Mesothelial cell of epicardium (in vitro differentiated cells): ENCODE measurements around the gene HMGN1. TPM values are rescaled to one million over a fixed set of nuclear protein-coding genes. Genes with fewer than 3 reads are reported as not detected.

Experiments
- DNase-seq, 2 experiments: peaks; one replicate each; pipeline ENCODE4 v3.0.0; 2021; ENCODE audit warnings: low spot score in 2 of 2; ENCODE audit not compliant: unreplicated experiment in 2 of 2
- H3K27ac Mint-ChIP-seq: 2 replicates; pipeline ENCODE4 v1.8.0; 2021; ENCODE audit warnings: mixed read lengths
- H3K27me3 Mint-ChIP-seq: 2 replicates; pipeline ENCODE4 v1.8.0; 2021; ENCODE audit warnings: low read depth, mixed read lengths
- H3K36me3 Mint-ChIP-seq: 2 replicates; pipeline ENCODE4 v1.8.0; 2021; ENCODE audit warnings: mixed read lengths
- H3K4me1 Mint-ChIP-seq: 2 replicates; pipeline ENCODE4 v1.8.0; 2021; ENCODE audit warnings: mixed read lengths
- H3K4me3 Mint-ChIP-seq: 2 replicates; pipeline ENCODE4 v1.8.0; 2021; ENCODE audit warnings: mild to moderate bottlenecking, moderate library complexity, mixed read lengths
- H3K9me3 Mint-ChIP-seq: 2 replicates; pipeline ENCODE4 v1.8.0; 2021; ENCODE audit warnings: mixed read lengths
- total RNA-seq: library from RNA; stranded (reverse); gene quantifications from 3 replicates; pipeline ENCODE4 v1.2.1, GENCODE V29; 2021
- TF ChIP-seq, protein P1 (sequence below): fragments of 200-600 bp; sonication (generic); IDR thresholded peaks from one replicate; pipeline ENCODE4 v1.5.0; 2021; ENCODE audit warnings: antibody characterized with exemption; ENCODE audit not compliant: unreplicated experiment

The HMGN1 gene
- total RNA-seq, 1 donor from 2014 or later, result 459 TPM

DNA sequence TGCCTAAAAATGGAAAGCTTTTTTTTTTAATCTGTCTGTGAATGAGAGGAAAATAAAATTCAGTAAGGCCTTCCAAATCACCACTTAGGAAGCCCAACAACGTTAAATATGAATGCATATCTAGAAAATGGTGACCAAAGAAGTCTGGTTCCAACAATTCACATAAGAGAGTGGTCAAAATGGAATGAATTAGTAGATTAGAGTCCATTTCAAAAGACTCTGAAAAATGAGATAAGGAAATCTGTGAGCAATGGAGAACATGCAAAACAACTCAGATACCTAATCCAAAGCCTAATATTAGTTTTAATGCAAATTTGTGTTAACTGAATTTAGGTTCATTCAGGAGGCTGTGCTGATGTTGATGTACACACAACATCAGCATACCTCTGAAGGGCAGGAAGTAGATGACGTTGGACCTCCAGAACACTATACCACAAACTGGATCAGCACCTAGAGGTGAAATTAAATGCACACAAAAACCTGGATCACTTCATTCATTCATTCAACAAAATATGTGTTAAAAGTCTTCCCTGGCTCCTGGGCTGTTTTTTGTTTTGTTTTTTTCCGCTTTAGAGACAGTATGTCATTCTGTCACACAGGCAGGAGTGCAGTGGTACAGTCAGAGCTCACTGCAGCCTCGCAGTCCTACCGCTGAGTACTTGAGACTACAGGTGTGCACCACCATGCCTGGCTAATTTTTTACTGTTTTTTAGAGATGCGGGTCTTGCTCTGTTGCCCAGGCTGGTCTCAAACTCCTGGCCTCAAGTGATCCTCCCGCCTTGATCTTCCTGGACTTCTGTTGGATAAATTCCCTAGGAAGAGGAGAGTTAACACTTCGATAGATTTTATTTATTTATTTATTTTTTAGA, 30.6 kb downstream of the HMGN1 start:
- no peak overlapping the region for H3K4me3 Mint-ChIP-seq
- H3K4me1 Mint-ChIP-seq, result peaks cover 25% of the 10 kb centered on the region
- no peak for DNase-seq
- TF ChIP-seq, protein P1, sequence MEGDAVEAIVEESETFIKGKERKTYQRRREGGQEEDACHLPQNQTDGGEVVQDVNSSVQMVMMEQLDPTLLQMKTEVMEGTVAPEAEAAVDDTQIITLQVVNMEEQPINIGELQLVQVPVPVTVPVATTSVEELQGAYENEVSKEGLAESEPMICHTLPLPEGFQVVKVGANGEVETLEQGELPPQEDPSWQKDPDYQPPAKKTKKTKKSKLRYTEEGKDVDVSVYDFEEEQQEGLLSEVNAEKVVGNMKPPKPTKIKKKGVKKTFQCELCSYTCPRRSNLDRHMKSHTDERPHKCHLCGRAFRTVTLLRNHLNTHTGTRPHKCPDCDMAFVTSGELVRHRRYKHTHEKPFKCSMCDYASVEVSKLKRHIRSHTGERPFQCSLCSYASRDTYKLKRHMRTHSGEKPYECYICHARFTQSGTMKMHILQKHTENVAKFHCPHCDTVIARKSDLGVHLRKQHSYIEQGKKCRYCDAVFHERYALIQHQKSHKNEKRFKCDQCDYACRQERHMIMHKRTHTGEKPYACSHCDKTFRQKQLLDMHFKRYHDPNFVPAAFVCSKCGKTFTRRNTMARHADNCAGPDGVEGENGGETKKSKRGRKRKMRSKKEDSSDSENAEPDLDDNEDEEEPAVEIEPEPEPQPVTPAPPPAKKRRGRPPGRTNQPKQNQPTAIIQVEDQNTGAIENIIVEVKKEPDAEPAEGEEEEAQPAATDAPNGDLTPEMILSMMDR, result no peak
- H3K27me3 Mint-ChIP-seq, result no peaks in the 10 kb centered on the region
- H3K9me3 Mint-ChIP-seq, result no peaks in the 10 kb centered on the region
- no peaks in the 10 kb centered on the region for H3K36me3 Mint-ChIP-seq
- no peak overlapping the region for H3K27ac Mint-ChIP-seq

DNA sequence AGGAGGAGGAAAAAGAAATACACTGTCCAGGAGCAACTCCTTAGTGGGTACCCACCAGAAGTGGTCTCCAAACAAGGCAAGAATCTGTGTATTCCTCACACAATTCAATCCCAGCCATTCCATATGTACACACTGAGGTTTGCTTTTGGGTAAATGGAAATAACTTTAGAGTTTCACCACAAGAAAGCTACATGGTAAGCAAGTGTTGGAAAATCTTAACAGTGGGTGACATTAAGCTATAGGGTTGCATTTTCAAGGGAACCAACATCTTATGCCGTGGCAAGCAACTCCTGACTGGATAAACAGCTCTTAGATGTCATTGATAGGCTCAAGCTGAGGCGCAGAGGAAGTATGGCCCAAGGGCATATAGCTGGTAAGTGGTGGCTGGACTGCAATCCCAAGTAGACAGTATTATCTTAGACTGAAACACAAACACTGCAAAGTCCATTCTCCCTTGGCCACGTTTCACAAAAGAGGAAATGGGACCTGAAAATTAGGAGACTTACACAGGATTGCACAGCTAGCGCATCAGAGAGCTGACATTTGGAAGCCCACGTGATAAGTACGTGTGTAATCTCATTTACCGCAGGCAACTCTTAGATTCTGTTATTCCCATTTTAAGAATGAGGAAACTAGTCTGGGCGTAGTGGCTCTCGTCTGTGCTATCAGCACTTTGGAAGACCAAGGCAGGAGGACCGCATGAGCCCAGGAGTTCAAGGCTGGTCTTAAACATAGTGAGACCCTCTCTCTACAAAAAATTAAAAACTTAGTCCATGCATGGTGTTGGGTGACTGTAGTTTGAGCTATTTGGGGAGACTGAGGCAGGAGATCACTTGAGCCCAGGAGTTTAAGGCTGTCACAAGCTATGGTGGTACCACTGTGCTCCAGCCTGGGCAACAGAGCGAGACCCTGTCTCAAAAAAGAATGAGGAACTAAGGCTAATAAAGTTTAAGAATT, 31.5 kb downstream of the HMGN1 start:
- Mint-ChIP-seq H3K36me3 (no peaks in the 10 kb centered on the region), H3K4me3 (no peak overlapping the region), H3K4me1 (peaks cover 25% of the 10 kb centered on the region), H3K27ac (no peak overlapping the region), H3K9me3 (no peaks in the 10 kb centered on the region), H3K27me3 (no peaks in the 10 kb centered on the region)
- TF ChIP-seq, protein P1, result no peak
- DNase-seq, result no peak

DNA sequence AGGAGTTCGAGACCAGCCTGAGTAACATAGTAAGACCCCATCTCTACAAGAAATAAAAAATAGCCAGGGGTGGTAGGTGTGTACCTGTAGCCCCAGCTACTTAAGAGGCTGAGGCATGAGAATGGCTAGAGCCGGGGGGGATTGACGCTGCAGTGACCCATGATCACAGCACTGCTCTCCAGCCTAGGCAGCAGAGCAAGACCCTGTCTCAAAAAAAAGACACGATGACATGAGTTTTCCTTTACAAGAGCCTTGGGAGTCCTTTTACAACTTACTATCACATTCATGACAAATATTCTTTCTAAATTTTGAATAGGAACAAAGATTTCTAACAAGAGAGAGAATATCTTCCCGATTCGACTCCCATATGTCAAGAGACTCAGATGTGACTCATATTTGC, 32.2 kb downstream of the HMGN1 start:
- Mint-ChIP-seq H3K9me3 (no peaks in the 10 kb centered on the region), H3K4me1 (peaks cover 29% of the 10 kb centered on the region), H3K4me3 (no peak overlapping the region), H3K27me3 (no peaks in the 10 kb centered on the region), H3K27ac (no peak overlapping the region), H3K36me3 (no peaks in the 10 kb centered on the region)
- TF ChIP-seq, protein P1, result no peak
- DNase-seq, result no peak

DNA sequence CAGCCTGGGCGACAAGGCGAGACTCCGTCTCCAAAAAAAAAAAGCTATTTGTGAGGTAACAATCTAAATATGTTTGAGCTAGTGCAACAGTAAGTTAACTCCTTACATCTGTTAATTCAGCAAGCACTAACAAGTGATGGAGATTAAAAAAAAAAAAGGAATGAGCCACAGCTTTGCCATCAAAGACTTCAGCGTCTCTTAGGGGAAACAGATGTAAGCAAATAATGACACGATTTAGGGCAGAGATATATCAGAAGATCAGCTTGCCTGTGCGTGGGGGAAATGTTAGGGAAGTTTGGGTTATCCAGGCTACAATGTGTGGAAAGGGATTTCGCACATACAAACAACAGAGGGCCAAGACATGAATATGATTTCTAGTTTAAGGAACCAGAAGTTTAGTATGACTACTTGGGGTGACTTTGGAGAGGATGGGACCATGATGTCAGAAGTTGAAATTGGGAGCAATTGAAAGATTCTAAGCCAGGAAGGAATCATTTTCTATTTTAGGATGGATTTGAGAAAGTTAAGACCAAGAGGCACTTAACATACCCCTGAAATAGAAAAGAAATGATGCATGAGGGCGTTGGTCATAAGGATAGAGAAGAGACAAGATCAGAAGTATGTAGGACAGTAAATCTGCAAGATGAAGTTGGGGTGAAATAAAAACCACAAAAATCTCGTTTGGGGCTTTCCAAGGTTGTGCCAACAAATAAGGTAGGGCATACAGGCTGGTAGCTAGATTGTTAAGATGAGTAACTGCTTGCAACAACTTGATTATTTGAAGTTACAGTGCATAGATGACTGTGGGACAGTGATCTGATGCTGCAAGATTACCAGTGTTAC, 33.1 kb downstream of the HMGN1 start:
- peaks cover under 1% of the 10 kb centered on the region for H3K36me3 Mint-ChIP-seq
- no peak for DNase-seq
- H3K9me3 Mint-ChIP-seq, result no peaks in the 10 kb centered on the region
- H3K27me3 Mint-ChIP-seq, result no peaks in the 10 kb centered on the region
- peak overlapping the region; percentile 17 for H3K27ac Mint-ChIP-seq
- peaks cover 29% of the 10 kb centered on the region for H3K4me1 Mint-ChIP-seq
- TF ChIP-seq, protein P1, result no peak
- no peak overlapping the region for H3K4me3 Mint-ChIP-seq
